ENCODE data around the gene MRM3.
A peak's percentile ranks its signal among the peaks of the same experiment; 100 is the strongest.
"Not testable (repeated sequence)": the region's sequence is repeated elsewhere in the genome, so short reads cannot be mapped to it uniquely, and the experiment has no call there.

MRM3 gene, protein sequence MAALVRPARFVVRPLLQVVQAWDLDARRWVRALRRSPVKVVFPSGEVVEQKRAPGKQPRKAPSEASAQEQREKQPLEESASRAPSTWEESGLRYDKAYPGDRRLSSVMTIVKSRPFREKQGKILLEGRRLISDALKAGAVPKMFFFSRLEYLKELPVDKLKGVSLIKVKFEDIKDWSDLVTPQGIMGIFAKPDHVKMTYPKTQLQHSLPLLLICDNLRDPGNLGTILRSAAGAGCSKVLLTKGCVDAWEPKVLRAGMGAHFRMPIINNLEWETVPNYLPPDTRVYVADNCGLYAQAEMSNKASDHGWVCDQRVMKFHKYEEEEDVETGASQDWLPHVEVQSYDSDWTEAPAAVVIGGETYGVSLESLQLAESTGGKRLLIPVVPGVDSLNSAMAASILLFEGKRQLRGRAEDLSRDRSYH

DNA sequence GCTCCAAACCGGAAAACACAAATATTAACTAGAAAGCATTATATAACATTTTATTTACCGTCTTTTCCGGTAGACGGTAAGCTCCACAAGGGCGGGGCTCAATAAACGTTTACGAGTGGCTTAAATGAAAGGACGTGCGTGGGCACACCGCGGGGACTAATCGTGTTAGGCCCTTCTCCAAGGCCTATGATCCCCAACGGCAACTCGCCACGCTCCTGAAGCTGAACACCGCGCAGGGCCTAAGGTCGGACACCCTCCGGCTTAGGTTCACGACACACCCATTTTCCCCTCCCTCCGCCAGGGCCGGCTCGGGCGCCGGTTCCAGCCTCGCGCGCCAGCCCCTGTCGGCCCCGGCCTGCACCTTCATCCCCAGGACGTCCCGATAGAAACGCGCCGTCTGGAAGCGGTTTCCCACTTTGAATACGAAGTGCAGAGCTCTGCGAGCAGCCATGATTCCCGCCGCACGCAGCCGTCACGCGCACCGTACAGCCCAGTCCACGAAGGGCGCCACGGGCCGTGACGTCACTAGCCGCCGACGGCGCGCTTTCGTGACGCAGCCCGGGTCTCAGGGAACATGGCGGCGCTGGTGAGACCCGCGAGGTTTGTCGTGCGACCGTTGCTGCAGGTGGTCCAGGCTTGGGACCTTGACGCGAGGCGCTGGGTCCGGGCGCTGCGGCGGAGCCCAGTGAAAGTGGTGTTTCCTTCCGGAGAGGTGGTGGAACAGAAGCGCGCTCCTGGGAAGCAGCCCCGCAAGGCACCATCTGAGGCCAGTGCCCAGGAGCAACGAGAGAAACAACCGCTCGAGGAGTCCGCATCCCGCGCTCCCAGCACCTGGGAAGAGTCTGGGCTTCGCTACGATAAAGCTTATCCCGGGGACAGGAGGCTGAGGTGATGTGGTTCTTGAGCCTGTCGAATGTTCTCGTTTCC lies at the start of gene MRM3, which contains the start of gene GLOD4:
Gene MRM3, plus strand, starts transcription at position 549 of the 927 bp plus-strand sequence. Its CDS starts 26 bp downstream, at position 575.
Gene GLOD4, minus strand, starts transcription at position 476 of the 927 bp plus-strand sequence. Its CDS starts 25 bp downstream, at position 451.
- DNase-seq (ENCODE audit: low read depth in 1 of 2, low spot score in 1 of 2): peak; percentile 93 to 95

DNA sequence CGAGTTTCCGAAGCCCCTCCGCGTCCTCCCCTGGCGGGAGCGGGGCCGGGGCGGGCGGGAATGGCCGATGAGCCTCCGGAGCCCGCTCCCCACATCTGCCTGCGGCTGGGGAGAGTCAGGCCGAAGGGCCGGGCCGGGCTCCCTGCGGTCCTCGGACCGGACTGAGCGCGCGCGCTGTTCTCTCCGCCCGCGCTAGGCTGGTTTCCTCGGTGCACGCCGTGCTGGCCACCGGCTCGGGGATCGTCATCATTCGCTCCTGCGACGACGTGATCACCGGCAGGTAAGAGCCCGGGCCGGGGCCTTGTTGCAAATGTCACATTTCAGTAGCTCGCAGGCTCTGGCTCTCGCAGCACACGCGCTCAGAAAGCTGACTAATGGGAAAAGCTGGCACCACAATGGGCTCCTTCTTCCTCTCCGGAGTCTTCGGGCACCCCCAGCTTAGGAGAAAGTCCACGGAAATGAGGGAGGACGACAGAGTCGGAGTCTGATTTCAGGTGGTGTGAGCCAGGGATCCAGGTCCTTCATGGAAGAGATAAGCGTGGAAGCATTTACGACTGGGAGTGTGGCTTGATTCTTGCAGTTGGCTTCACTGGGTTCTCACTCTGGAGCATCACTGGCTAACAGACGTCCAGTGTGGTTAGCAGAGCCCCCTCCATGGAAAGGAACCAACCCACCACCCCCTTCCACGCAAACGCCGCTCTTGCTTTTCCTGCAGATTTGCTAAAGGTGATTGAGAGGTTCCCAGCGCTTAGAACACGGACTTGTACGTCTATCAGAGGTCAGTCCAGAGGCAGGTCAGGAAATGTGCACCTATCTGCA lies 49.0 kb upstream of the MRM3 start:
- DNase-seq (ENCODE audit: low read depth in 1 of 2, low spot score in 1 of 2): no peak

DNA sequence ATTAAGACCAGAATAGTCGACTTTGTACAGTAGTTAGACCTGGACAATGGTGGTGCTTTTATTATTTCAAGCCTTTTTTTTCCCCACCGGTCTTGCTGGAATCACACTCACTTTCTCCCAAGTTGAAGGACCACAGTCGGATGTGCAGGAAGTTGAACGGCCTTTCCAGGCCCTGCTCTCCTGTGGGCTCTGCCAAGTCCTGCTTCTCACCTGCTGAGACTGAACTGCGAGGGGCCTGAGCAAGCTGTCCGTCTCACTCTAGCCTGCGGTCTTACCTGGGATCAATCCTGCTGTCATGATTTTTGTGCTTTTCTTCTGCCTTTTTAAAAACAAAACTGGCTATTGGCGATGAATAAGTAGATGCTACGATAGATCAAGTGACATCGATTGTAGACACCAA lies 48.4 kb upstream of the MRM3 start:
- DNase-seq (ENCODE audit: low read depth in 1 of 2, low spot score in 1 of 2): no peak

DNA sequence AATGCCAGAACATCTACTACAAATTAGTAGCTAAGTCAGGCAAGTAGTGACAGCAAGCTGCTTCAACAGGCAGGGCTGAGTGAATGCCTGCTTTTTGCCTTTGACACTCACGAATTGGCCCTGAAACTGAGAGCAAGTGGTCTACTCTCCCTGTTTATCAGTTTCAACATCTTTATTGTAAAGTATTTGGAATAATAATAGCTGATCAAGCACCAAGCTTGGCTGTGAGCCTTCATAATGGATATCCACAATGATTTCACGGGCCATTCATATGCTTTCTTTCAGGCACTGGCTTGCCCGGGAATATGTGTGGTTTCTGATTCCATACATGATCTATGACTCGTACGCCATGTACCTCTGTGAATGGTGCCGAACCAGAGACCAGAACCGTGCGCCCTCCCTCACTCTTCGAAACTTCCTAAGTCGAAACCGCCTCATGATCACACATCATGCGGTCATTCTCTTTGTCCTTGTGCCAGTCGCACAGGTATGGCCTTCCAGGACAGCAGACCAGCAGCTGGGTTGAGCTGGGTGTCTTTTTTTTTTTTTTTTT lies 44.5 kb upstream of the MRM3 start:
- DNase-seq (ENCODE audit: low read depth in 1 of 2, low spot score in 1 of 2): no peak

DNA sequence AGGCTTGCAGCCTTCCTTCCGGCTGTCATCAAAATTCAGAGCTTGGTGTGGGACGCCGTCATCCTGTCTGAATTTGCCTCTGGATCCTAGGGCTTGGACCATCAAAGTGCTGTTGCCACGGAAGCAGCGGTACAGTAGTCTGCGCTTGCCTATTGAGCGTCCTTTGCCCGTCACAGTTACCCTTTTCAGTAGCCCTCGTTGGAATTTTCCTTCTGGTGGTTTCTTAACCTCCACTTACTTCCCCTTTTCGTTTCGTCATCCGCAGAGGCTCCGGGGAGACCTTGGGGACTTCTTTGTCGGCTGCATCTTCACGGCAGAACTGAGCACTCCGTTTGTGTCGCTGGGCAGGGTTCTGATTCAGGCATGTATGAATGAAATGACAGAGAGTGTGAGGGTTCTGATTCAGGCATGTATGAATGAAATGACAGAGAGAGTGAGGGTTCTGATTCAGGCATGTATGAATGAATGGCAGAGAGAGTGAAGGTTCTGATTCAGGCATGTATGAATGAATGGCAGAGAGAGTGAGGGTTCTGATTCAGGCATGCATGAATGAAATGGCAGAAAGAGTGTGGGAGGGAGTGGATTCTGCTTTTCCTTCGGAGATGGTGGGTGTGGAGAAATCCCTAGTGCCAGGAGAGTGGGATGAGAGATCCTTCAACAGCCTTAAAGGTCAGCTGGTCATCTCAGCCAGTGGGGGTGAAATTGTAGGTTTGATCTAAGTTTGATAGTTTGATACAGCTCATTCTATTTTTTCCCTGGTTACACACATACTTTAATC lies 41.7 kb upstream of the MRM3 start:
- no peak for DNase-seq (ENCODE audit: low read depth in 1 of 2, low spot score in 1 of 2)

DNA sequence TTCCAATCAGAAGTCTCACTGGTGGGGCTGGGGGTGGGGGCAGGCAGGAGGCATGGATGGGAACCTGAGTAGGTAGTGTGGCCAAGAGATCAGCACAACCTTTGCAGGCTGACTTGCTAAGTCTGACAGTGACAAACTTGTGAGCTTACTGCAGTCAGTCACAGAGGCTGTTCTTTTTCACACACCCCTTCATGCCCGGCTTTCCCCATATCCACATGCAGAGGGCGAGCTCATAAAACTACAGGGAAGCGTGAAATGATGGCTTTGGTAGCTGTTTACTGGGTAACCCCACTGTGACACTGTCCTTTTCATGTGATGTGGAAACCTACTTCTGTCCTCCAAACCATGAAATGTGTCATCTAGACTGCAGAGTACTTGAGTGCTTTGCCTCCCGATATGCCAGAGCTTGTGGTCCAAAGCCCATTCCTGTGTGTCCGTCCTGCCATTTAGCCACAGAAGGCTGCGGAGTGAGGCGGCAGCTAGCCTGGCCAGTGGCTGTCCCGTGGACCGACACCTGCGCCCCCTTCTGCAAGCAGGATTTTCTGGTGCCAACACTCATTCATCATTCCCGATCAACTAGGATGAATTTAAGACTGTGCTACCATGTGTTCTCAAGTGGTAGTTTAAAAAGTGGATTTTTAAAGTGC lies 39.9 kb upstream of the MRM3 start:
- no peak for DNase-seq (ENCODE audit: low read depth in 1 of 2, low spot score in 1 of 2)

DNA sequence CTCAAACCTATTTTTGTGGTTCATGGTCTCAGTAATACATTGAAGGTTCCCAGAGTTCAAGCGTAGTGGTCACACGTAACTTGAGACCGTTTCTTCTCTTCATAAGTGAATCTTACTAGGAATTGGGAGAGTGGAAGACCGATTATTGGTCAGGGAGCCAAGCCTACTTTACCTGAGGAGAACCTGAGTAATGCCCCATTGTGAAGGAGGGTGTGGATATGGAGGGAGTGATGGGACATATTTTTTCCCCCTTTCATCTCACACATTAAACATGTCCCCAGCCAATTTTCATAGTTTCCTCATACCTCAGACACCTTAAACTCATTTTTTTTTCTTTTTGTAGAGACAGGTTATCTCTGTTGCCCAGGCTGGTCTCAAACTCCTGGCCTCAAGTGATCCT lies 39.0 kb upstream of the MRM3 start:
- DNase-seq (ENCODE audit: low read depth in 1 of 2, low spot score in 1 of 2): no peak

DNA sequence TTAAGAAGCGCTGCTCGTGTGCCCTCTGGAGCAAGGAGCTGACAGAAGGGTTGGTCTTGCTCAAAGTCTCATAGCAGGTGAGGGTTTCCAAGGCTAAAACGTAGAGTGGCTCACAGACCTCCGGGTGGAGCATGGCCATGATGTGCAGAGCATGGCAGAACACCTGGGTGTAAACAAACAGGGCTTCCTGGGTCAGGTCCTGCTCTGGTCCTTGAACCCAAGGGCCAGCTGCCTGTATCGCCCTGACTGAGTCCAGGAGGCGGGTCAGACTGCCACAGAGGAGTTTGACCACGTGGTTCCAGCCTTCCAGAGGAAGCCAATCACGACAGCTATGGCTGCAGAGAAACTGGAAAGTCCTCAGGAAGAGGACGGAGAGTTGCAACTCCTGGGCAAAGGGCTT lies 37.2 kb upstream of the MRM3 start:
- no peak for DNase-seq (ENCODE audit: low read depth in 1 of 2, low spot score in 1 of 2)

DNA sequence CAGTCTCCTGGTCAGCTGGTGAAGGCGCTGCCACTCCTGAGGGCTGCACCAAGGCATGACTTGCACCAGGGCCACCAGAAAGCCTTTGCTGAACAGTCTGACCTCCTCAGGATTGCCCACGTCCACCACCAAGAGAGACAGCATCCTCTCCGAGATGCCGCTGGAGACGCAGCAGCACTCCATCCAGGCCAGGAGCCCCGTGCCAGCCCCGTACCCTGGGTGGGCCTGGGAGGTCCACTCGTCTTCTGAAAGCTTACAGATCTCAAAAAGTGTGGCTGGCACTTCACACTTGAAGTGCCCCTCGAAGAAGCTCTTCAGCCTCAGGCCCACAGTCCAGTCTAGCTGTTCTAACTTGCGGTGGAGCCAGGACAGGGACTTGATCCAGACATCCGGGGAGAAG lies 36.7 kb upstream of the MRM3 start:
- DNase-seq (ENCODE audit: low read depth in 1 of 2, low spot score in 1 of 2): no peak

DNA sequence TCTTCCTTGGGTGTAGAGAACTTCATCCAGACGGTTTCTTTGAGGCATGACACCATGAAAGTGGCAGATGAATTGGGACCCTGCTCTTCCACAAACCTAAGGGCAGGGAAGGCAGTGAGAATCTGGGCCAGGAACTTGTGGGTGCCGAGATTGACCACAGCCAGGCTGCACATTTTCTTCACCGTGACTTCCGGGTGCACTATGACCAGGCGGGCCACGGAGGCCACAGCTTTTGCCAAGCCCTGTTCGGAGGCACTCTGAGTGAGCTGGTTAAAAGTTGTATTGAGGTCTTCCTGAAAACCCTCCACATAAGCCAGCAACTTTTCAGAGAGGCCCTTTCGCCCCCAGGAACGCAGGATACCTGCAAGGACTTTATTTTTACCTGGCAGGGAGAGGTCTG lies 36.0 kb upstream of the MRM3 start:
- no peak for DNase-seq (ENCODE audit: low read depth in 1 of 2, low spot score in 1 of 2)

DNA sequence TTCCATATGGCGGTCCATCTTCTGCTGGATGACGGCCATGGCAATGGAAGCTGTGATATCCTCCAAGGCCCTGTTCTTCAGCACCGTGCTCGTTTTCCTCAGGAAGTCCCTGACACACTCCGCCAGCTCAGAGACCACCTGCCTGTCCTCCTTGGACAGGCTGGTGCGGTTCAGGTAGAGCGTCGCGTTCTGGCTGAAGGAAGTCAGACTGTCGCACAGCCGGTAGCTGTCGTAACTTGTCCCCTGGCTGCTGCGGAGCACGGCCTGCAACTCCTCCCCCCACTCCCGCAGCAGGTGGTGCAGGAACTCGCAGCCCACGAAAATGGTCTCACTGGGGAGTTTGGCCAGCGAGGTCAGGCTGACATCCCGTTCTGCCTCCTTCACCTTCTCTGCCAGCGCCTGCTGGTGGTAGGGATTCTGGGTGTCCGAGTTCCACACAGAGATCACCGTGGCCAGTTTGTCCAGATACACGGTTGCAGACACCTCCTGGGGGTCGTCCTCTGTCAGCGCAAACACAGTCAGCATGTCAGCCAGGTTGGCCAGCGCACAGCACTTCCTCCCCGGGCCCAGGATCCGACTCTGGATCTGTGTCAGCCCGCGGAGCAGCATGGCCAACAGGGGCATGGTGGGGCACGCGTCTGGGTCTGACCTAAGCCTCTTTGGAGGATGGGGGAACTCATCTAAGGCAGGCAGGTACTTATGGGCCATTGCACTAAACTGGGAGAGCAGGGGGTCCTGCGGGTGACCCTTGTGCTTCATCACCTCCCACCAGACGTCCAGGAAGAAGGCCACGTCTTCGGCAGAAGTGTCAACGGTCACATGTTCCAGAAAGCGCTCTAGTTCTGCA lies 35.1 kb upstream of the MRM3 start:
- DNase-seq (ENCODE audit: low read depth in 1 of 2, low spot score in 1 of 2): no peak

DNA sequence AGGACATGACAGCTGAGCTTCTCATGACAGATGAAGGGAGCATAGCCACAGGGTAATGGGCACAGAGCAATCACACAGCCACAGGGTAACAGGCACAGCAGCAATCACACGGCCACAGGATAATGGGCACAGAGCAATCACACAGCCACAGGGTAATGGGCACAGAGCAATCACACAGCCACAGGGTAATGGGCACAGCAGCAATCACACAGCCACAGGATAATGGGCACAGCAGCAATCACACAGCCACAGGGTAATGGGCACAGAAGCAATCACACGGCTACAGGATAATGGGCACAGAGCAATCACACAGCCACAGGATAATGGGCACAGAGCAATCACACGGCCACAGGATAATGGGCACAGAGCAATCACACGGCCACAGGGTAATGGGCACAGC lies 33.5 kb upstream of the MRM3 start:
- DNase-seq (ENCODE audit: low read depth in 1 of 2, low spot score in 1 of 2): not testable (repeated sequence)

DNA sequence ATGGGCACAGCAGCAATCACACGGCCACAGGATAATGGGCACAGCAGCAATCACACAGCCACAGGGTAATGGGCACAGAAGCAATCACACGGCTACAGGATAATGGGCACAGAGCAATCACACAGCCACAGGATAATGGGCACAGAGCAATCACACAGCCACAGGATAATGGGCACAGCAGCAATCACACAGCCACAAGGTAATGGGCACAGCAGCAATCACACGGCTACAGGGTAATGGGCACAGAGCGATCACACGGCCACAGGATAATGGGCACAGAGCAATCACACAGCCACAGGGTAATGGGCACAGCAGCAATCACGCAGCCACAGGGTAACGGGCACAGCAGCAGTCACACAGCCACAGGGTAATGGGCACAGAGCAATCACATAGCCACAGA lies 32.8 kb upstream of the MRM3 start:
- not testable (repeated sequence) for DNase-seq (ENCODE audit: low read depth in 1 of 2, low spot score in 1 of 2)

DNA sequence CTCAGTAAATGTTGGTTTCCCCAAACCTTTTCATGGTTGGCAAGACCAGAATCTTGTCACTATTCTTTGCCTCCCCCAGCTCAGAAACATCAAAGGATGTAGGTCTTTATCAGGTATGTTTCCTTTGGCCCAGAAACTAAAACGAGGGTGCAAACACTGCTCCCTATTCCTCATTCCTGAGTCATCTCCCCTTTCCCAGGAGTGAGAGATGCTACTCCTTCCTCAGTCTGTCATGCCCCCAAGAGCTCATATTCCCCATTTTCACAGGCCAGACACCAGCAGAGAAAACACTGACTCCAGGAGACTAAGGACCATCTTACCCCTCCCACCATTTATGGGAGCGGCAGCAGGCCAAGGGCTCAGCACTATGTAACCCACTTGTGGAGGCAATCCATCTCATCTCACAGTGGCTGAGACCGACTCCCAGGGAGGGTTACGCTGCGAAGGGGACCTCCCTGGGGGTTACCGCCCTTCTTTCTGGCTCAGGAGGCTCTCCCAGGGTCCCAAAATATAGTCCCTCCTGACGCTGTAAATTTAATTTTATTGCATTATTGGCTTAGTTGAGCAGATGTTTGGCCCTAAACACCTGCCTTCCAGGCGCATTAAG lies 31.6 kb upstream of the MRM3 start:
- DNase-seq (ENCODE audit: low read depth in 1 of 2, low spot score in 1 of 2): no peak

DNA sequence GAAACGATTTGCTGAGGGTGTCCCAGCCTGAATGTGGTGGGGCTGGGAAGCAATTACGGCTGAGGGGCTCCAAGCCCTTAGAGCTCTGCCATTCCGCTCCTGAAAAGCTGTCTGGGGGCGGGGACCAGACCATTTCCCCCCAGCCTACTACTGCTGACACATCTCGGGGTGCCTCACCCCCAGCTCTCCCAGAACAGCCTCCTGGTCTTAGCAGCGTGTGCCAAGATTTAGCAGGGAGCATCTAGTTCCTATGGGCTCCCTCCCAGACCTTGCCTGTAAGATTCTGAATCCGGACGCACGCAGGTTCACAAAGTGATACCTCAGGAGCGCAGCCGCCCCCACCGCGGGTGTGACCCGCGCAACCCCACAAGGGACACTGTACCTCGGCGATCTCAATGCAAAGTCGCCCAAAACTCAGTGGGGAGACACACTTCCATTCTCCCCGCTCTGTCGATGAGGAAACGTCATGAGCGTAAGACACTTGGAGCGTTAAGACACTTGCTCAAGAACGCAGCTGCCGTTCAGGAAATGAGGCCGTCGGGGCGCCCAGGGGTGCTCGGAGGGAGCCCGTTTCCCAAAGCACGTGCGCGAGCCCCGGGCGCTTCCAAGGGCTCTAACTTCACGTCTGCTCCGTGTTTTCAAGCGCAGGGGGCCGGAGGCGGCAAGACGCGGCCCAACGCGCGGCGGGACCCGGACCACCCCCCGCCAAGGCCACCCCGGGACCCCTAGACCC lies 30.7 kb upstream of the MRM3 start:
- peak; percentile 22 to 31 for DNase-seq (ENCODE audit: low read depth in 1 of 2, low spot score in 1 of 2)

DNA sequence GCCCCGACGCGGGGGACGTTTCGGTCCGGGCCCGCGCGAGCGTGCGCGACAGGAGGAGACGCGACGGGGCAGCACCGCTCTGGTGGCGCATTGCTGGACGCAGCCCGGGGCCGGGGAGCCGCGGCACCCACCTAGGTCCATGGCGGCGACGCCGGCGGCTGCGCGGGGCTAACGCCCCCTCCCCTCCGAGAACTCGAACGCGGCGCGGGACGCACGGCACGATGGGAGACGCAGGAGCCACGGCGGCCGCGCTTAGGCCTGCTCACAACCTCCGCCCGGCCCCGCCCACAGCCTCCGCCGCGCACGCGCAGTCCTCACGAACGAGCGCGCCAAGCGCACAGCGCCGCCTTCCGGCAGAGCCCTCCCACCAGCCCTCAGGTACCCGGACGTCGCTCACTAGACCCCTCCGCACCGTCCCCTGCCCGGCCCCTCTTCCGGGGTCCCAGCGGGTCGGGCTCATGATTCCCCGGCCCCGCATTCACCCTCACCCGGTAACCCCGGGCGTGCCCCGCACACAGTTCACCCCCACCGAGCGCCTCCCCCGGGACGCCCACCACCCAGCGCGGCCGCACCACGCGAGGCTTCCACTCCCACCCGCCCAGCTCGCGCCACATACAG lies 30.0 kb upstream of the MRM3 start, which contains the start of gene GEMIN4:
Gene GEMIN4, minus strand, starts transcription at position 263 of the 618 bp plus-strand sequence. Its CDS starts 122 bp downstream, at position 141.
- DNase-seq (ENCODE audit: low read depth in 1 of 2, low spot score in 1 of 2): peak; percentile 97 to 99

Measured in activated T-helper 1 cell treated with anti-CD3 and anti-CD28 coated beads, Interleukin-2, amount 50 U/mL, for 16 hours (primary cell).